Right lobe of liver (tissue), 4 donors: ENCODE measurements around the gene SIPA1.

Experiments used
- POLR2A ChIP-seq: fragments of 450-650 bp; IDR thresholded peaks from one replicate; pipeline ENCODE4 v1.6.1; 2017; ENCODE audit warnings: antibody characterized with exemption, mild to moderate bottlenecking
- TF ChIP-seq, protein P1 (sequence below), 4 donors: fragments of 200-600 bp in 3 of 4; fragments of 450-650 bp in 1 of 4; IDR thresholded peaks; one replicate each; pipeline versions ENCODE4 v1.5.1 to v1.8.0; 2016 to 2022; ENCODE audit warnings: antibody characterized with exemption in 4 of 4, mild to moderate bottlenecking in 2 of 4
- donor health status: DM: no; HTN: no; CAD: no.
- donor health status: DM: no; HTN: no; CAD: no.
- donor health status: DM: no; HTN: yes; CAD: no.

- TF ChIP-seq, protein P1, sequence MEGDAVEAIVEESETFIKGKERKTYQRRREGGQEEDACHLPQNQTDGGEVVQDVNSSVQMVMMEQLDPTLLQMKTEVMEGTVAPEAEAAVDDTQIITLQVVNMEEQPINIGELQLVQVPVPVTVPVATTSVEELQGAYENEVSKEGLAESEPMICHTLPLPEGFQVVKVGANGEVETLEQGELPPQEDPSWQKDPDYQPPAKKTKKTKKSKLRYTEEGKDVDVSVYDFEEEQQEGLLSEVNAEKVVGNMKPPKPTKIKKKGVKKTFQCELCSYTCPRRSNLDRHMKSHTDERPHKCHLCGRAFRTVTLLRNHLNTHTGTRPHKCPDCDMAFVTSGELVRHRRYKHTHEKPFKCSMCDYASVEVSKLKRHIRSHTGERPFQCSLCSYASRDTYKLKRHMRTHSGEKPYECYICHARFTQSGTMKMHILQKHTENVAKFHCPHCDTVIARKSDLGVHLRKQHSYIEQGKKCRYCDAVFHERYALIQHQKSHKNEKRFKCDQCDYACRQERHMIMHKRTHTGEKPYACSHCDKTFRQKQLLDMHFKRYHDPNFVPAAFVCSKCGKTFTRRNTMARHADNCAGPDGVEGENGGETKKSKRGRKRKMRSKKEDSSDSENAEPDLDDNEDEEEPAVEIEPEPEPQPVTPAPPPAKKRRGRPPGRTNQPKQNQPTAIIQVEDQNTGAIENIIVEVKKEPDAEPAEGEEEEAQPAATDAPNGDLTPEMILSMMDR (IDR thresholded peaks at IDR 0.05): peak; percentile 57 to 69 (median 64)
- TF ChIP-seq POLR2A: no peak
Measured at GRCh38 chr11:65593518-65594414, 44.1 kb upstream of the SIPA1 start.
